Osteoblast (primary cell): ENCODE measurements around the gene DNER. TPM values are rescaled to one million over a fixed set of nuclear protein-coding genes. Genes with fewer than 3 reads are reported as not detected.

Experiments used
- DNase-seq: peaks from one replicate; pipeline ENCODE4 v3.0.0; 2011; ENCODE audit warnings: low spot score, mixed read lengths; ENCODE audit not compliant: insufficient read length; ENCODE audit errors: missing footprints
- H2AFZ ChIP-seq: 2 replicates; pipeline ENCODE4 v1.6.0; 2011; ENCODE audit warnings: mild to moderate bottlenecking, low read length
- H3K27ac ChIP-seq: 2 replicates; pipeline ENCODE4 v1.5.1; 2011; ENCODE audit warnings: mild to moderate bottlenecking, low read depth, low read length, moderate library complexity
- H3K27me3 ChIP-seq: 2 replicates; pipeline ENCODE4 v1.6.0; 2012; ENCODE audit warnings: mild to moderate bottlenecking, control low read depth, inconsistent platforms, low read length, moderate library complexity; ENCODE audit not compliant: insufficient read depth
- H3K36me3 ChIP-seq: 2 replicates; pipeline ENCODE4 v1.5.1; 2011; ENCODE audit warnings: mild to moderate bottlenecking, low read length, control low read depth, moderate library complexity; ENCODE audit not compliant: insufficient read depth
- H3K4me1 ChIP-seq: 2 replicates; pipeline ENCODE4 v1.5.1; 2011; ENCODE audit warnings: mild to moderate bottlenecking, low read length, control low read depth, moderate library complexity; ENCODE audit not compliant: insufficient read depth
- H3K4me2 ChIP-seq: 2 replicates; pipeline ENCODE4 v1.6.0; 2011; ENCODE audit warnings: mild to moderate bottlenecking, low read length; ENCODE audit not compliant: insufficient read depth
- H3K4me3 ChIP-seq: fragments of 200-600 bp; sonication (generic); 3 replicates; pipeline ENCODE4 v1.5.1; 2012; ENCODE audit warnings: mild to moderate bottlenecking, low read length, inconsistent platforms; ENCODE audit not compliant: insufficient read depth
- H3K79me2 ChIP-seq: 2 replicates; pipeline ENCODE4 v1.6.0; 2012; ENCODE audit warnings: mild to moderate bottlenecking, low read length, control low read depth, inconsistent platforms; ENCODE audit not compliant: insufficient read depth
- H3K9me3 ChIP-seq: 2 replicates; pipeline ENCODE4 v1.5.1; 2011; ENCODE audit warnings: low read depth, low read length, control low read depth
- H4K20me1 ChIP-seq: 2 replicates; pipeline ENCODE4 v1.6.0; 2012; ENCODE audit warnings: mild to moderate bottlenecking, low read length, control low read depth; ENCODE audit not compliant: insufficient read depth
- CTCF ChIP-seq: IDR thresholded peaks from 2 replicates; pipeline ENCODE4 v1.5.1; 2011; ENCODE audit warnings: mild to moderate bottlenecking, low read depth, low read length, moderate library complexity; ENCODE audit errors: extremely low read depth
- total RNA-seq: library from RNA; depleted of rRNA; stranded (reverse); fragments of >200 nt; gene quantifications from 2 replicates; pipeline ENCODE4 v1.2.3, GENCODE V29; 2012

Gene DNER
- total RNA-seq, 1 donor, result 0.36 TPM

- H3K79me2 ChIP-seq, result no peaks in the 10 kb centered on the region
- no peaks in the 10 kb centered on the region for H4K20me1 ChIP-seq
- no peaks in the 10 kb centered on the region for H3K4me1 ChIP-seq
- H3K4me2 ChIP-seq, result no peak overlapping the region
- no peak overlapping the region for H2AFZ ChIP-seq
- no peaks in the 10 kb centered on the region for H3K27me3 ChIP-seq
- no peaks in the 10 kb centered on the region for H3K9me3 ChIP-seq
- no peak for TF ChIP-seq CTCF
- H3K36me3 ChIP-seq, result no peaks in the 10 kb centered on the region
- no peak for DNase-seq
- H3K4me3 ChIP-seq, result no peak overlapping the region
- H3K27ac ChIP-seq, result no peak overlapping the region
Observed at GRCh38 chr2:229526951-229527350, 187.4 kb downstream of the DNER start.

DNA sequence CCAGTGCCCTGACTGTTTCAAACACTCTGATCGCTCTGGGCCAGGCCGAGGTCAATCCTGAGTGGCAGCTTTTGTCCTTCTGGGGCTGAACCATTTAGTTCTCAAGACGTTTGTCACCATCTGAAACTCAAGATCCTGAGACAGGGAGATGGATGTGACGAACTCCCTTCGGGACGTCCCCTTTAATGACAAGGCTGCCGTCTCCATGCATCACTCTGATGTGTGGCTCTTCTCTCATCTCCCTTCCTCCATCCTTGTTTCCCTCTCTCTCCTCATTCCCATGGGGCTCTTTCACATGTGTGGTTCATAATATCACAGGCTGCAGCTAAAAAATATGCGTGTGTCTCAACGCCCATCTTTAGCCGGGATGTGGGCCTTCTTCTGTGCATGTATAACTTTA is 189.6 kb downstream of the DNER start:
- no peaks in the 10 kb centered on the region for H4K20me1 ChIP-seq
- no peaks in the 10 kb centered on the region for H3K4me1 ChIP-seq
- H3K4me2 ChIP-seq, result no peak overlapping the region
- H3K79me2 ChIP-seq, result no peaks in the 10 kb centered on the region
- peak; percentile 48 for DNase-seq
- no peak overlapping the region for H2AFZ ChIP-seq
- H3K27ac ChIP-seq, result no peak overlapping the region
- no peak for TF ChIP-seq CTCF
- H3K36me3 ChIP-seq, result no peaks in the 10 kb centered on the region
- no peak overlapping the region for H3K4me3 ChIP-seq
- no peaks in the 10 kb centered on the region for H3K27me3 ChIP-seq
- H3K9me3 ChIP-seq, result no peaks in the 10 kb centered on the region

GRCh38 chr2:229523663-229524062 is 190.7 kb downstream of the DNER start:
- Histone ChIP-seq H3K4me2 (no peak overlapping the region), H2AFZ (no peak overlapping the region), H4K20me1 (no peaks in the 10 kb centered on the region), H3K4me3 (no peak overlapping the region), H3K79me2 (no peaks in the 10 kb centered on the region), H3K27ac (no peak overlapping the region), H3K36me3 (no peaks in the 10 kb centered on the region), H3K4me1 (no peaks in the 10 kb centered on the region), H3K27me3 (no peaks in the 10 kb centered on the region), H3K9me3 (no peaks in the 10 kb centered on the region)
- no peak for TF ChIP-seq CTCF
- no peak for DNase-seq

GRCh38 chr2:229521576-229521975 is 192.8 kb downstream of the DNER start:
- no peak for DNase-seq
- no peaks in the 10 kb centered on the region for H3K4me1 ChIP-seq
- TF ChIP-seq CTCF, result no peak
- H2AFZ ChIP-seq, result no peak overlapping the region
- no peak overlapping the region for H3K4me2 ChIP-seq
- H3K27ac ChIP-seq, result no peak overlapping the region
- no peaks in the 10 kb centered on the region for H4K20me1 ChIP-seq
- H3K79me2 ChIP-seq, result no peaks in the 10 kb centered on the region
- H3K36me3 ChIP-seq, result no peaks in the 10 kb centered on the region
- H3K9me3 ChIP-seq, result no peaks in the 10 kb centered on the region
- no peaks in the 10 kb centered on the region for H3K27me3 ChIP-seq
- no peak overlapping the region for H3K4me3 ChIP-seq
